Large intestine (tissue), 3 donors: ENCODE data around the gene DDX41. TPM values are rescaled to one million over a fixed set of nuclear protein-coding genes. Genes with fewer than 3 reads are reported as not detected.

Source experiments
- DNase-seq, 2 donors: peaks; one replicate each; pipeline versions ENCODE4 v3.0.0 to v3.0.0-alpha.2; 2013
- H3K27ac ChIP-seq: one replicate; pipeline ENCODE4 v1.5.1; 2013; ENCODE audit warnings: low read length
- H3K27me3 ChIP-seq: 2 replicates; pipeline ENCODE4 v1.6.1; 2013; ENCODE audit warnings: low read length; ENCODE audit not compliant: control insufficient read depth, insufficient read depth
- H3K36me3 ChIP-seq: 2 replicates; pipeline ENCODE4 v1.6.1; 2013; ENCODE audit warnings: low read length; ENCODE audit not compliant: control insufficient read depth, insufficient read depth
- H3K4me1 ChIP-seq: one replicate; pipeline ENCODE4 v1.6.1; 2013; ENCODE audit warnings: low read length; ENCODE audit not compliant: control insufficient read depth, insufficient read depth
- H3K4me3 ChIP-seq: one replicate; pipeline ENCODE4 v1.5.1; 2013; ENCODE audit warnings: low read length
- H3K9me3 ChIP-seq: one replicate; pipeline ENCODE4 v1.6.1; 2013; ENCODE audit warnings: mild to moderate bottlenecking, low read depth, low read length, moderate library complexity; ENCODE audit not compliant: control insufficient read depth
- WGBS: methylation state at CpG from one replicate; pipeline ENCODE4 v1.1.5; 2013; ENCODE audit warnings: low lambda C conversion rate; ENCODE audit not compliant: insufficient coverage; 5-methylcytosine and 5-hydroxymethylcytosine counted together
- polyA plus RNA-seq: library from polyadenylated mRNA; unstranded; fragments of 120-200 nt; gene quantifications from one replicate; pipeline ENCODE4 v1.2.1, GENCODE V29; 2013

DDX41 gene
- polyA plus RNA-seq, 1 donor: 94.2 TPM

- no peak for DNase-seq
- Histone ChIP-seq H3K36me3 (peaks cover 25% of the 10 kb centered on the region), H3K4me3 (no peak overlapping the region), H3K27ac (no peak overlapping the region), H3K9me3 (no peaks in the 10 kb centered on the region), H3K4me1 (no peaks in the 10 kb centered on the region), H3K27me3 (no peaks in the 10 kb centered on the region)
- no CpG with 5 or more reads among the region's 9 CpGs for WGBS
These were observed 33.7 kb downstream of the DDX41 start for GRCh38 chr5:177483042-177483441.

GRCh38 chr5:177482359-177482795 is 34.4 kb downstream of the DDX41 start:
- peaks cover 19% of the 10 kb centered on the region for H3K36me3 ChIP-seq
- WGBS: no CpG with 5 or more reads among the region's 10 CpGs
- no peaks in the 10 kb centered on the region for H3K27me3 ChIP-seq
- H3K9me3 ChIP-seq: no peaks in the 10 kb centered on the region
- DNase-seq: no peak
- H3K27ac ChIP-seq: no peak overlapping the region
- H3K4me1 ChIP-seq: no peaks in the 10 kb centered on the region
- H3K4me3 ChIP-seq: no peak overlapping the region

- Histone ChIP-seq H3K4me3 (no peak overlapping the region), H3K9me3 (no peaks in the 10 kb centered on the region), H3K36me3 (peaks cover 16% of the 10 kb centered on the region), H3K4me1 (no peaks in the 10 kb centered on the region), H3K27me3 (peaks cover 2% of the 10 kb centered on the region), H3K27ac (peak overlapping the region; percentile 44)
- WGBS: no CpG with 5 or more reads among the region's 14 CpGs
- DNase-seq: no peak
These were observed 37.0 kb downstream of the DDX41 start for GRCh38 chr5:177479774-177480173.

- H3K27ac ChIP-seq: peak overlapping the region; percentile 44
- H3K4me3 ChIP-seq: no peak overlapping the region
- H3K9me3 ChIP-seq: no peaks in the 10 kb centered on the region
- whole genome bisulfite sequencing: no CpG with 5 or more reads among the region's 18 CpGs
- H3K4me1 ChIP-seq: no peaks in the 10 kb centered on the region
- no peak for DNase-seq
- peaks cover 13% of the 10 kb centered on the region for H3K36me3 ChIP-seq
- H3K27me3 ChIP-seq: peaks cover 9% of the 10 kb centered on the region
These were observed 37.8 kb downstream of the DDX41 start for GRCh38 chr5:177478711-177479646.

GRCh38 chr5:177477701-177478477 is 38.9 kb downstream of the DDX41 start:
- Histone ChIP-seq H3K27ac (no peak overlapping the region), H3K27me3 (peaks cover 10% of the 10 kb centered on the region), H3K4me3 (no peak overlapping the region), H3K4me1 (no peaks in the 10 kb centered on the region), H3K36me3 (peaks cover 4% of the 10 kb centered on the region), H3K9me3 (no peaks in the 10 kb centered on the region)
- no peak for DNase-seq
- no CpG with 5 or more reads among the region's 13 CpGs for WGBS

- Histone ChIP-seq H3K4me3 (no peak overlapping the region), H3K27ac (no peak overlapping the region), H3K9me3 (no peaks in the 10 kb centered on the region), H3K27me3 (peaks cover 20% of the 10 kb centered on the region), H3K4me1 (peaks cover 9% of the 10 kb centered on the region), H3K36me3 (peaks cover 2% of the 10 kb centered on the region)
- WGBS: no CpG with 5 or more reads among the region's 18 CpGs
- DNase-seq: no peak
These were observed 40.1 kb downstream of the DDX41 start for GRCh38 chr5:177476531-177477233.

- Histone ChIP-seq H3K4me3 (no peak overlapping the region), H3K4me1 (peaks cover 9% of the 10 kb centered on the region), H3K27me3 (peaks cover 23% of the 10 kb centered on the region), H3K9me3 (no peaks in the 10 kb centered on the region), H3K36me3 (peaks cover 4% of the 10 kb centered on the region), H3K27ac (no peak overlapping the region)
- no CpG with 5 or more reads among the region's 11 CpGs for WGBS
- no peak for DNase-seq
These were observed 41.0 kb downstream of the DDX41 start for GRCh38 chr5:177475563-177476427.

- H3K4me1 ChIP-seq: peaks cover 9% of the 10 kb centered on the region
- H3K9me3 ChIP-seq: no peaks in the 10 kb centered on the region
- peaks cover 4% of the 10 kb centered on the region for H3K36me3 ChIP-seq
- no peak overlapping the region for H3K4me3 ChIP-seq
- peaks cover 23% of the 10 kb centered on the region for H3K27me3 ChIP-seq
- no peak overlapping the region for H3K27ac ChIP-seq
- WGBS: 100% methylated on average over 1 of the region's 4 CpGs
- DNase-seq: no peak
These were observed 41.8 kb downstream of the DDX41 start for GRCh38 chr5:177474846-177475562.

GRCh38 chr5:177474002-177474476 is 42.7 kb downstream of the DDX41 start:
- Histone ChIP-seq H3K36me3 (peaks cover 4% of the 10 kb centered on the region), H3K4me1 (peaks cover 9% of the 10 kb centered on the region), H3K27me3 (peaks cover 23% of the 10 kb centered on the region), H3K27ac (no peak overlapping the region), H3K4me3 (no peak overlapping the region), H3K9me3 (no peaks in the 10 kb centered on the region)
- no CpG with 5 or more reads among the region's 7 CpGs for WGBS
- DNase-seq: no peak
